Panc1 (cell line): ENCODE results near the gene RFX2. TPM values are rescaled to one million over a fixed set of nuclear protein-coding genes. Genes with fewer than 3 reads are reported as not detected.

Experiments
- ATAC-seq: fragments of 200-7000 bp; cut with Tn5 transposase; 2 replicates; pipeline ENCODE4 v1.9.1; 2020; ENCODE audit warnings: mild to moderate bottlenecking, moderate library complexity
- BruUV-seq: library from RNA; stranded (reverse); fragments of 400-500 nt; replicated peaks from 2 replicates; lab custom pipeline; 2021; lab: Mats Ljungman, UMichigan
- CTCF ChIA-PET: fragments of 300-600 bp; sonication (Branson Sonifier 250); formaldehyde crosslinking; loops from one replicate; lab custom pipeline; 2022; ENCODE audit warnings: antibody characterized with exemption; lab: Charles Lee
- POLR2A ChIA-PET: fragments of 300-600 bp; sonication (Branson Sonifier 250); formaldehyde crosslinking; loops from one replicate; lab custom pipeline; 2022; ENCODE audit warnings: antibody characterized with exemption; lab: Charles Lee
- DNase-seq: peaks from one replicate; pipeline ENCODE4 v3.0.0-alpha.2; 2010; ENCODE audit warnings: low read depth, low spot score
- H3K27ac ChIP-seq: 2 replicates; pipeline ENCODE4 v1.5.1; 2011; ENCODE audit warnings: mild to moderate bottlenecking, low read length, inconsistent platforms
- H3K27me3 ChIP-seq: fragments of 200-500 bp; sonication (Bioruptor generic); 2 replicates; pipeline ENCODE4 v1.6.0; 2014; ENCODE audit warnings: low read length, inconsistent platforms; ENCODE audit not compliant: control insufficient read depth, insufficient read depth
- H3K36me3 ChIP-seq: fragments of 200-500 bp; sonication (Bioruptor generic); 2 replicates; pipeline ENCODE4 v1.5.1; 2014; ENCODE audit warnings: inconsistent platforms, mild to moderate bottlenecking, low read length, moderate library complexity; ENCODE audit not compliant: control insufficient read depth, insufficient read depth
- H3K4me1 ChIP-seq: 2 replicates; pipeline ENCODE4 v1.5.1; 2011; ENCODE audit warnings: inconsistent platforms, mild to moderate bottlenecking, low read length, moderate library complexity; ENCODE audit not compliant: control insufficient read depth, insufficient read depth
- H3K4me3 ChIP-seq, 2 experiments: 2 replicates each; pipeline ENCODE4 v1.5.1; 2011 to 2012; ENCODE audit warnings: low read depth in 2 of 2, low read length in 2 of 2, mild to moderate bottlenecking in 2 of 2, inconsistent platforms in 1 of 2, moderate library complexity in 1 of 2
- H3K9me3 ChIP-seq: fragments of 200-500 bp; sonication (Bioruptor generic); 2 replicates; pipeline ENCODE4 v1.5.1; 2014; ENCODE audit warnings: low read depth, mild to moderate bottlenecking, inconsistent platforms, low read length, moderate library complexity; ENCODE audit not compliant: control insufficient read depth, insufficient read depth
- POLR2AphosphoS5 ChIP-seq: IDR thresholded peaks from 2 replicates; pipeline ENCODE4 v1.6.1; 2012; ENCODE audit warnings: mild to moderate bottlenecking, low read depth, low read length, moderate library complexity
- SIN3A ChIP-seq: IDR thresholded peaks from 2 replicates; pipeline ENCODE4 v1.6.1; 2012; ENCODE audit warnings: low read depth, mild to moderate bottlenecking, low read length, moderate library complexity, borderline replicate concordance; ENCODE audit not compliant: insufficient read depth
- TCF7L2 ChIP-seq: IDR thresholded peaks from 2 replicates; pipeline ENCODE4 v1.6.1; 2011; ENCODE audit warnings: mild to moderate bottlenecking, low read depth, low read length, inconsistent platforms
- in situ Hi-C: cut with HindIII; loops from 2 replicates; pipeline ENCODE4 v1.10.0; 2016; ENCODE audit warnings: low sequenced_read_pairs, low pct_unique_long_range_greater_than_20kb
- intact Hi-C: fragments of 100-400 bp; cut with micrococcal nuclease; formaldehyde crosslinking; loops from one replicate; pipeline ENCODE4 v1.10.0; 2022; ENCODE audit not compliant: unreplicated experiment
- total RNA-seq: library from RNA; stranded (reverse); gene quantifications from one replicate; pipeline ENCODE4 v1.2.1, GENCODE V29; 2021; ENCODE audit not compliant: unreplicated experiment
- TF ChIP-seq, protein P1 (sequence below): fragments of 450-650 bp; IDR thresholded peaks from 2 replicates; pipeline ENCODE4 v1.5.1; 2017; ENCODE audit warnings: mild to moderate bottlenecking
- TF ChIP-seq, protein P2 (sequence below), 2 experiments: IDR thresholded peaks; 2 replicates each; pipeline ENCODE4 v1.6.1; 2011 to 2012; ENCODE audit warnings: low read depth in 2 of 2, control low read depth in 1 of 2, low read length in 1 of 2, mild to moderate bottlenecking in 1 of 2, moderate library complexity in 1 of 2; ENCODE audit not compliant: insufficient read depth in 1 of 2

Gene RFX2
- total RNA-seq, 1 experiment from 2014 or later, result 8.0 TPM

DNA sequence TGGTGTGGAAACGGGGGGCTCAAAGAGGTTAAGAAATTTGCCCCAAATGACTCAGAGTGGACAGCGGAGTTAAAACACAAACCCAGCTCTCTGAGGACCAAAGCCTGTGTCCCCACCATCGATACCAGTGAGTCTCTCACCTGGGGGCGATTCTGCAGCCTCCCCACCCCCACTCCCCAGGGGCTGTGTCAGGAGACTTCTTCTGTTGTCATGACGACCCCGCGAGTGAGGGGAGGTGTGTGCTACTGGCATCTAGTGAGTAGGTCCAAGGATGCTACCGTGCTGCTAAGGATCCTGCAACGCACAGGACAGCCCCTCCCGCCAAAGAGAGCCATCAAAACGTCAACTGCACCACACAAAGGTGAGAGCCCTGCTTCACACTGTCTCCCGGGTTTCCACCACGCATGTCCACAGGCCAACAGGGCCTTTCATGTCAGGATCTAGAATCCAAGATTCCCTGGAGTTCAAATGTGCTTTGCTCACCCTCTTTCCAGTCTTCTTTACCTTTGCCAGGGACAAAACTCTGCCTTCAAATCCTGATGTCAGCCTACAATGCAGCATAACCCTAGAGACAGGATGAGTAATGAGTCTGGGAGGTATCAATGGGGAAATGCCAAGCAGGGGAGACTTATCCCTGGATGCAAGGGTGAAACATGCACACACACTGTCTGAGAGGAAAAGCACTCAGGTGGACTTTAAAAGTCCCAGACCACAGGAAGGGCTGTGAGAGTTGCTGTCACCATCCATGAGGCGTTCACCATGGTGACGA lies 136.2 kb downstream of the RFX2 start:
- TF ChIP-seq, protein P1, sequence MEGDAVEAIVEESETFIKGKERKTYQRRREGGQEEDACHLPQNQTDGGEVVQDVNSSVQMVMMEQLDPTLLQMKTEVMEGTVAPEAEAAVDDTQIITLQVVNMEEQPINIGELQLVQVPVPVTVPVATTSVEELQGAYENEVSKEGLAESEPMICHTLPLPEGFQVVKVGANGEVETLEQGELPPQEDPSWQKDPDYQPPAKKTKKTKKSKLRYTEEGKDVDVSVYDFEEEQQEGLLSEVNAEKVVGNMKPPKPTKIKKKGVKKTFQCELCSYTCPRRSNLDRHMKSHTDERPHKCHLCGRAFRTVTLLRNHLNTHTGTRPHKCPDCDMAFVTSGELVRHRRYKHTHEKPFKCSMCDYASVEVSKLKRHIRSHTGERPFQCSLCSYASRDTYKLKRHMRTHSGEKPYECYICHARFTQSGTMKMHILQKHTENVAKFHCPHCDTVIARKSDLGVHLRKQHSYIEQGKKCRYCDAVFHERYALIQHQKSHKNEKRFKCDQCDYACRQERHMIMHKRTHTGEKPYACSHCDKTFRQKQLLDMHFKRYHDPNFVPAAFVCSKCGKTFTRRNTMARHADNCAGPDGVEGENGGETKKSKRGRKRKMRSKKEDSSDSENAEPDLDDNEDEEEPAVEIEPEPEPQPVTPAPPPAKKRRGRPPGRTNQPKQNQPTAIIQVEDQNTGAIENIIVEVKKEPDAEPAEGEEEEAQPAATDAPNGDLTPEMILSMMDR, result no peak
- no peak for TF ChIP-seq TCF7L2
- TF ChIP-seq POLR2AphosphoS5, result no peak
- TF ChIP-seq, protein P2, sequence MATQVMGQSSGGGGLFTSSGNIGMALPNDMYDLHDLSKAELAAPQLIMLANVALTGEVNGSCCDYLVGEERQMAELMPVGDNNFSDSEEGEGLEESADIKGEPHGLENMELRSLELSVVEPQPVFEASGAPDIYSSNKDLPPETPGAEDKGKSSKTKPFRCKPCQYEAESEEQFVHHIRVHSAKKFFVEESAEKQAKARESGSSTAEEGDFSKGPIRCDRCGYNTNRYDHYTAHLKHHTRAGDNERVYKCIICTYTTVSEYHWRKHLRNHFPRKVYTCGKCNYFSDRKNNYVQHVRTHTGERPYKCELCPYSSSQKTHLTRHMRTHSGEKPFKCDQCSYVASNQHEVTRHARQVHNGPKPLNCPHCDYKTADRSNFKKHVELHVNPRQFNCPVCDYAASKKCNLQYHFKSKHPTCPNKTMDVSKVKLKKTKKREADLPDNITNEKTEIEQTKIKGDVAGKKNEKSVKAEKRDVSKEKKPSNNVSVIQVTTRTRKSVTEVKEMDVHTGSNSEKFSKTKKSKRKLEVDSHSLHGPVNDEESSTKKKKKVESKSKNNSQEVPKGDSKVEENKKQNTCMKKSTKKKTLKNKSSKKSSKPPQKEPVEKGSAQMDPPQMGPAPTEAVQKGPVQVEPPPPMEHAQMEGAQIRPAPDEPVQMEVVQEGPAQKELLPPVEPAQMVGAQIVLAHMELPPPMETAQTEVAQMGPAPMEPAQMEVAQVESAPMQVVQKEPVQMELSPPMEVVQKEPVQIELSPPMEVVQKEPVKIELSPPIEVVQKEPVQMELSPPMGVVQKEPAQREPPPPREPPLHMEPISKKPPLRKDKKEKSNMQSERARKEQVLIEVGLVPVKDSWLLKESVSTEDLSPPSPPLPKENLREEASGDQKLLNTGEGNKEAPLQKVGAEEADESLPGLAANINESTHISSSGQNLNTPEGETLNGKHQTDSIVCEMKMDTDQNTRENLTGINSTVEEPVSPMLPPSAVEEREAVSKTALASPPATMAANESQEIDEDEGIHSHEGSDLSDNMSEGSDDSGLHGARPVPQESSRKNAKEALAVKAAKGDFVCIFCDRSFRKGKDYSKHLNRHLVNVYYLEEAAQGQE (IDR thresholded peaks at IDR 0.05; ENCODE audit: insufficient read depth in 1 of 2, low read depth in 2 of 2, low read length in 1 of 2), result no peak
- TF ChIP-seq SIN3A, result no peak
- no peak for ATAC-seq
- Histone ChIP-seq H3K36me3 (no peaks in the 10 kb centered on the region; the same call in 1 of the 2 replicates), H3K27ac (no peak overlapping the region), H3K27me3 (no peaks in the 10 kb centered on the region), H3K9me3 (no peaks in the 10 kb centered on the region), H3K4me1 (peaks cover 7% of the 10 kb centered on the region), H3K4me3 (no peak overlapping the region)
- BruUV-seq, result no TSS peak
- intact Hi-C loops, result no loop called here
- ChIA-PET POLR2A (interaction anchor here (0.5 to 0.6 kb wide), 2 partner anchors 27 to 30 kb away, joined by 3 read pairs; no protein-coding TSS in a partner anchor), CTCF (no interaction called here)
- DNase-seq, result no peak
- in situ Hi-C loops, result no loop called here

DNA sequence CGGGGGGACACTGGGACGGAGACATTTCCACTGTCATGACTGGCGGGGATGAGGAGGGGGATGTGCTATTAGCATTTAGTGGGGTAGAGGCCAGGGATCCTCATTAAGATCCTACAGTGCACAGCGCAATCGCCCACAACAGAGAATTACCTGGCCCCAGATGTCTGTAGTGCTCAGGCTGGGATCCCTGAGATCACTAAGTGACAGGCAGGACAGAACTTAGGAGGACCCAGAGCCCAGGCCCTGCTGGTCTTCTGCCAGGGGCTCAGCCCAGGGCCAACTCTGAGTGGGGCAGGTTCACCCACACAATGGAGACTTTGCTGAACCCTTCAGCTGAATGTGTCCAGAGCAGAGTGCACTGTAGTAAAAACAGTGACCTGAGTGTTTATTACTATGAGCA lies 136.9 kb downstream of the RFX2 start:
- TF ChIP-seq, protein P1, result no peak
- TF ChIP-seq SIN3A, result no peak
- in situ Hi-C loops (no loop called here), intact Hi-C loops (no loop called here)
- ATAC-seq (no peak), DNase-seq (no peak)
- no TSS peak for BruUV-seq
- CTCF ChIA-PET, result interaction anchor here (0.6 kb wide), 1 partner anchor 158 kb away, joined by 9 read pairs; no protein-coding TSS in a partner anchor
- Histone ChIP-seq H3K4me1 (peaks cover 7% of the 10 kb centered on the region), H3K4me3 (no peak overlapping the region), H3K9me3 (no peaks in the 10 kb centered on the region), H3K36me3 (no peaks in the 10 kb centered on the region; the same call in 1 of the 2 replicates), H3K27me3 (no peaks in the 10 kb centered on the region), H3K27ac (no peak overlapping the region)
- POLR2A ChIA-PET, result no interaction called here
